Thyroid gland (tissue), 4 donors: ENCODE data around the gene ANKRD13C.

Experiments used
- POLR2A ChIP-seq, 2 donors: fragments of 450-650 bp; IDR thresholded peaks; one replicate each; pipeline ENCODE4 v1.6.1; 2017; ENCODE audit warnings: antibody characterized with exemption in 2 of 2, mild to moderate bottlenecking in 2 of 2, moderate library complexity in 1 of 2
- TF ChIP-seq, protein P1 (sequence below), 6 experiments: fragments of 200-600 bp in 3 of 6; fragments of 450-650 bp in 3 of 6; sonication (generic) in 3 of 6; IDR thresholded peaks; one replicate each; pipeline ENCODE4 v1.5.1; 2016 to 2019; ENCODE audit warnings: antibody characterized with exemption in 6 of 6, mild to moderate bottlenecking in 2 of 6, inconsistent platforms in 1 of 6, moderate library complexity in 1 of 6

DNA sequence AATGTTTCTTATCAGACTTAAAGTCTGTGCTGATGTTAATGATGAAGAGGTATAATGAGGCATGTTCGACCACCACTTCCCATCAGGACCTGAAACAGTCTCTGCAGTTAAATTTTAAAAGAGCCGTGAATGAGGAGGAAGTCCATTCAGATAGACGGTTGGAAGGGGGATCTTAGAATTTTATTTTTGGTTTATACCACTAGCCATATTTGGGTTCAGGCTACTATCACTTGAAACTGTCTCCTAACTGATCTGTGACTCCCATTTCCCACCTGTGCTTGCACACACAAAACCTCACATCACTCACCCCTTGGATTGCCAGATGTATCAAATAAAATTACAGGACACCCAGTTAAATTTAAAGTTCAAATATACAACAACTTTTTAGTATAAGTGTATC is 9.9 kb upstream of the ANKRD13C start:
- TF ChIP-seq, protein P1, sequence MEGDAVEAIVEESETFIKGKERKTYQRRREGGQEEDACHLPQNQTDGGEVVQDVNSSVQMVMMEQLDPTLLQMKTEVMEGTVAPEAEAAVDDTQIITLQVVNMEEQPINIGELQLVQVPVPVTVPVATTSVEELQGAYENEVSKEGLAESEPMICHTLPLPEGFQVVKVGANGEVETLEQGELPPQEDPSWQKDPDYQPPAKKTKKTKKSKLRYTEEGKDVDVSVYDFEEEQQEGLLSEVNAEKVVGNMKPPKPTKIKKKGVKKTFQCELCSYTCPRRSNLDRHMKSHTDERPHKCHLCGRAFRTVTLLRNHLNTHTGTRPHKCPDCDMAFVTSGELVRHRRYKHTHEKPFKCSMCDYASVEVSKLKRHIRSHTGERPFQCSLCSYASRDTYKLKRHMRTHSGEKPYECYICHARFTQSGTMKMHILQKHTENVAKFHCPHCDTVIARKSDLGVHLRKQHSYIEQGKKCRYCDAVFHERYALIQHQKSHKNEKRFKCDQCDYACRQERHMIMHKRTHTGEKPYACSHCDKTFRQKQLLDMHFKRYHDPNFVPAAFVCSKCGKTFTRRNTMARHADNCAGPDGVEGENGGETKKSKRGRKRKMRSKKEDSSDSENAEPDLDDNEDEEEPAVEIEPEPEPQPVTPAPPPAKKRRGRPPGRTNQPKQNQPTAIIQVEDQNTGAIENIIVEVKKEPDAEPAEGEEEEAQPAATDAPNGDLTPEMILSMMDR (IDR thresholded peaks at IDR 0.05): no peak
- TF ChIP-seq POLR2A (IDR thresholded peaks at IDR 0.05): no peak
